ENCODE results near the gene AUTS2. TPM values are rescaled to one million over a fixed set of nuclear protein-coding genes. Genes with fewer than 3 reads are reported as not detected.
"Not testable (repeated sequence)": the region's sequence is repeated elsewhere in the genome, so short reads cannot be mapped to it uniquely, and the experiment has no call there.

The AUTS2 gene
- polyA plus RNA-seq, 1 experiment: 0.54 TPM

DNA sequence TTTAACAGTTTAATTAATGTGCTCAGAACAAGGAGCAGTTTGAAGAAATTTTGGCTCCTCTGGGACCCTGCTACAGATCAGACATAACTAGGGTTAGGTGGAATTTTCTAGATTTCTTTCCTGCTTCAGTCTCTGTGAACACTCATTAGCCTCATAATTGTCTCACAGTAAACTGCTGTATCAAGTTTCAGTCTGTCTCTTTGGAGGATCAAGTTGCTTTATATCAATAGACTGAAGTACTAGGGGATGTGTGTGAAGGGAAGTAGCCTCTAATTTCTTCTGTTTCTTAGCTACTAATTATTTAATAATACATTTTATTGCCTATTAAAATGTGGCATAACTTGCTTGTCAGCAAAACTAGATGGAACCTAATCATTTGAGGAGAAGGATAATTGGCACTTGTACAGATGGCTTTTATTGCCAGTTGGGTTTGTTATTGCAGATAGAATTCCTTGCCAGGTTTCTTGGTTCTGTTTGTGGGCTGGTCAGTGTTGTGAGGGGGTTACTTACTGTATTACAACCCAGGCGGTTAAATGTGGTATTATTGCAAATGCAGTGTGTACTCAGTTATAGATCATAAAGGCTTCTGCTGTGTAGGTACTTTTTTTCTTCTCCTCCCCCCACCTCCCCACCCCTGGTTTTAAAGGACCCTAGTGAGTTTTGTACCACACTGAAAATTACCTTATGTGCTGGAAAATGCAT lies 758.0 kb downstream of the AUTS2 start:
- ChIA-PET CTCF (no interaction called here), POLR2A (no interaction called here)
- no peaks in the 10 kb centered on the region for H3K36me3 ChIP-seq (ENCODE audit: control insufficient read depth, insufficient read depth, low read length)
- no peak for TF ChIP-seq CTCF (IDR thresholded peaks at IDR 0.05; ENCODE audit: insufficient read depth, low read depth, low read length)
- H3K4me3 ChIP-seq (ENCODE audit: low read depth, low read length): no peak overlapping the region
- DNase-seq (ENCODE audit: low read depth): no peak
- H3K27me3 ChIP-seq (ENCODE audit: control insufficient read depth, insufficient read depth, low read length): no peaks in the 10 kb centered on the region

- Histone ChIP-seq H3K36me3 (ENCODE audit: control insufficient read depth, insufficient read depth, low read length) (no peaks in the 10 kb centered on the region), H3K4me3 (ENCODE audit: low read depth, low read length) (no peak overlapping the region), H3K27me3 (ENCODE audit: control insufficient read depth, insufficient read depth, low read length) (no peaks in the 10 kb centered on the region)
- DNase-seq (ENCODE audit: low read depth): no peak
- CTCF ChIA-PET: no interaction called here
- POLR2A ChIA-PET: no interaction called here
- TF ChIP-seq CTCF (IDR thresholded peaks at IDR 0.05; ENCODE audit: insufficient read depth, low read depth, low read length): no peak
Observed at GRCh38 chr7:70356787-70357328, 758.6 kb downstream of the AUTS2 start.

- H3K27me3 ChIP-seq (ENCODE audit: control insufficient read depth, insufficient read depth, low read length): no peaks in the 10 kb centered on the region
Observed at GRCh38 chr7:70360557-70360956, 762.3 kb downstream of the AUTS2 start.

DNA sequence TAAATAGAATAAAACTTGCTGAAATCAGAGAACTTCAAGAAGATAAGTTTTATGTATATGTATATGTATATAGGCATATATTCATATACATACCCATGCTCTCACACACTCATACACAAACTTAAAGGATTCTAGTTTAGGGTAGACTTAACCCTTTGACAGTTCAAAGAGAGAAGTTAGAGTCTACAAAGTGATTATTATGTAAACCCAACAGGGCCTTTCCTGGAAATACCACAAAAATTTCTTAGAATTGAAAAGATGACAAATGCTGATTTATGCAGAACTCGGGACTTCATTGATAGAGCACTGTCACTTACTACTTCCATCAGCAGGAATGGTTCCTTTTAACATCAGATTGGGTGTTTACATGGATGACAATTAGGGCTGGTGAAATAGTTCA lies 763.5 kb downstream of the AUTS2 start:
- Histone ChIP-seq H3K36me3 (ENCODE audit: control insufficient read depth, insufficient read depth, low read length) (no peaks in the 10 kb centered on the region), H3K27me3 (ENCODE audit: control insufficient read depth, insufficient read depth, low read length) (no peaks in the 10 kb centered on the region), H3K4me3 (ENCODE audit: low read depth, low read length) (no peak overlapping the region)
- POLR2A ChIA-PET: no interaction called here
- CTCF ChIA-PET: no interaction called here
- no peak for DNase-seq (ENCODE audit: low read depth)
- TF ChIP-seq CTCF (IDR thresholded peaks at IDR 0.05; ENCODE audit: insufficient read depth, low read depth, low read length): no peak

More at GRCh38 chr7:70360557-70360956, 762.3 kb downstream of the AUTS2 start:
- Histone ChIP-seq H3K4me3 (ENCODE audit: low read depth, low read length) (no peak overlapping the region), H3K36me3 (ENCODE audit: control insufficient read depth, insufficient read depth, low read length) (no peaks in the 10 kb centered on the region)
- TF ChIP-seq CTCF (IDR thresholded peaks at IDR 0.05; ENCODE audit: insufficient read depth, low read depth, low read length): no peak
- no peak for DNase-seq (ENCODE audit: low read depth)
- ChIA-PET CTCF (no interaction called here), POLR2A (no interaction called here)

DNA sequence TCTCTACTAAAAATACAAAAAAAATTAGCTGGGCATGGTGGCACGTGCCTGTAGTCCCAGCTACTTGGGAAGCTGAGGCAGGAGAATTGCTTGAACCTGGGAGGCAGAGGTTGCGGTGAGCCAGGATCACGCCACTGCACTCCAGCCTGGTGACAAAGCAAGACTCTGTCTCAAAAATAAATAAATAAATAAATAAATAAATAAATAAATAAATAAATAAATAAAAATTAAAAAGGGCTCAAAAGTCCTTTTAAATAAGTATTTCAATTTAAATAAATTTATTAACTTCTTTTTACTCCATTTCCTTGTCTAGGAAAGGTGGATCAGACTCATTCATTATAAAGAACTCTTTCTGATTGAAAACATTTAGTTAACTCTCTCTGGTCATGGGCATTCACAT lies 766.1 kb downstream of the AUTS2 start:
- POLR2A ChIA-PET; H3K27me3 ChIP-seq (ENCODE audit: control insufficient read depth, insufficient read depth, low read length); H3K4me3 ChIP-seq (ENCODE audit: low read depth, low read length); CTCF ChIA-PET; H3K36me3 ChIP-seq (ENCODE audit: control insufficient read depth, insufficient read depth, low read length); DNase-seq (ENCODE audit: low read depth): not testable (repeated sequence)

DNA sequence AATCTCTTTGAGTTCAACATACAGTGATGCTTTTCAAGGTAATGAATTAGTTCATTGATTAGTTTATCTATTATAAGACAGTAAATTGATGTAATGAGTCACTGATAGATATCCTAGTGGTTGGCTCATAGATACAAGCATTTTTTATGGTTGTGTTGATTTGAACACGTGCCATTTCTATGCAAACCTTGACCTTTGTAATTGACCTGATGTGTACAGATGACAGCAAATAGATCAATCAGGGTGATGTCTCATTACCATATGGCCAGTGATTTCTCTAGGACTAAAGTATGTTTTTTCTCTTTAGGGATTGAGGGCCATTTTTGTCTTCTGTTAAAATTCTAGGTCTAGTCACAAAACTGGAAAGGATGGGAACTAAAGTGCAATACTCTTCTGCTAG lies 773.4 kb downstream of the AUTS2 start:
- Histone ChIP-seq H3K27me3 (ENCODE audit: control insufficient read depth, insufficient read depth, low read length) (no peaks in the 10 kb centered on the region), H3K4me3 (ENCODE audit: low read depth, low read length) (no peak overlapping the region), H3K36me3 (ENCODE audit: control insufficient read depth, insufficient read depth, low read length) (no peaks in the 10 kb centered on the region)
- CTCF ChIA-PET: no interaction called here
- no peak for TF ChIP-seq CTCF (IDR thresholded peaks at IDR 0.05; ENCODE audit: insufficient read depth, low read depth, low read length)
- POLR2A ChIA-PET: no interaction called here
- DNase-seq (ENCODE audit: low read depth): no peak

Data from BJ (cell line).